Adrenal gland (tissue), 5 donors: ENCODE results near the gene ABI3BP.

ENCODE experiments used
- CTCF ChIP-seq, 6 experiments: fragments of 450-650 bp in 4 of 6; fragments of 200-600 bp in 2 of 6; sonication (generic) in 1 of 6; IDR thresholded peaks; 1 replicate in 5 of 6; 2 replicates in 1 of 6; pipeline versions ENCODE4 v1.5.1 to v1.8.0; 2016 to 2021; ENCODE audit warnings: antibody characterized with exemption in 6 of 6, mild to moderate bottlenecking in 2 of 6, moderate library complexity in 1 of 6
- POLR2A ChIP-seq, 2 donors: fragments of 450-650 bp; IDR thresholded peaks; one replicate each; pipeline ENCODE4 v1.6.1; 2017; ENCODE audit warnings: antibody characterized with exemption in 2 of 2, mild to moderate bottlenecking in 2 of 2, moderate library complexity in 1 of 2
- donor health status: DM: no; HTN: no; CAD: no.

- TF ChIP-seq CTCF (IDR thresholded peaks at IDR 0.05): no peak
- TF ChIP-seq POLR2A (IDR thresholded peaks at IDR 0.05): no peak
These were observed 43.5 kb upstream of the ABI3BP start for GRCh38 chr3:101036676-101037075.
